AG04449 (cell line): ENCODE measurements around the gene RRAGA.

Experiments used
- CTCF ChIA-PET: fragments of 350-600 bp; formaldehyde crosslinking; extraction: SDS; loops from one replicate; lab custom pipeline; 2021; ENCODE audit warnings: antibody characterized with exemption; lab: Yijun Ruan, JAX
- POLR2A ChIA-PET: fragments of 400-600, 350-600 bp; formaldehyde crosslinking; extraction: SDS; loops from one replicate; lab custom pipeline; 2020; ENCODE audit warnings: antibody characterized with exemption, inconsistent platforms; lab: Yijun Ruan, JAX
- DNase-seq: peaks from one replicate; pipeline ENCODE4 v3.0.0-alpha.2; 2010; ENCODE audit warnings: low read depth, low spot score
- H3K4me3 ChIP-seq: 2 replicates; pipeline ENCODE4 v1.5.1; 2011; ENCODE audit warnings: low read depth, mild to moderate bottlenecking, control low read depth, low read length
- CTCF ChIP-seq: IDR thresholded peaks from one replicate; pipeline ENCODE4 v1.5.1; 2011; ENCODE audit warnings: mild to moderate bottlenecking, moderate library complexity, low read length, control low read depth, inconsistent platforms; ENCODE audit not compliant: insufficient read depth; ENCODE audit errors: missing control alignments

Gene RRAGA

GRCh38 chr9:19022206-19022605 lies 27.0 kb upstream of the RRAGA start:
- no peak overlapping the region for H3K4me3 ChIP-seq
- TF ChIP-seq CTCF, result no peak
- no peak for DNase-seq
- POLR2A ChIA-PET, result no interaction called here
- CTCF ChIA-PET, result interaction anchor here (0.6 to 1.5 kb wide), 4 partner anchors 9 to 768 kb away, joined by 3 to 4 read pairs (median 4); no protein-coding TSS in a partner anchor

DNA sequence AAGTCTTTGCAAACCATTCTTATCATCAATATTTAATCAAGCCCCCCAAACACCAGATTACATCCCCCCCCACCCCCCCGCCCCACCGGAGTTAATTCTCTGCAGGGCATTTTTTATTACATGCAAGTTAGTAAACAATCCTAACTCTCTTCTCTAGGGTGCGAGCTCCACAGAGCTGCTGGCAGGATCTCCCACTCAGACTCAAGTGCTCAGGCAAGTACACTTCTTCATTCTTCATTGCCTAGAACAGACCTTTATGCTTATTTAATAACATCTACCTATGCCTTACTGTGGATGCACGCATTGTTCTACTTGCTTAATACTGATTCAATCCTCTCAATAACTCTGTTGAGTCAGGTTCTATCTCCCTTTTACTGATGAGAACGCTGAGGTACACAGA lies 26.1 kb upstream of the RRAGA start:
- H3K4me3 ChIP-seq, result no peak overlapping the region
- ChIA-PET POLR2A (no interaction called here), CTCF (interaction anchor here (1.5 kb wide), 1 partner anchor 10 kb away, joined by 4 read pairs; no protein-coding TSS in a partner anchor)
- DNase-seq, result no peak
- TF ChIP-seq CTCF, result no peak

DNA sequence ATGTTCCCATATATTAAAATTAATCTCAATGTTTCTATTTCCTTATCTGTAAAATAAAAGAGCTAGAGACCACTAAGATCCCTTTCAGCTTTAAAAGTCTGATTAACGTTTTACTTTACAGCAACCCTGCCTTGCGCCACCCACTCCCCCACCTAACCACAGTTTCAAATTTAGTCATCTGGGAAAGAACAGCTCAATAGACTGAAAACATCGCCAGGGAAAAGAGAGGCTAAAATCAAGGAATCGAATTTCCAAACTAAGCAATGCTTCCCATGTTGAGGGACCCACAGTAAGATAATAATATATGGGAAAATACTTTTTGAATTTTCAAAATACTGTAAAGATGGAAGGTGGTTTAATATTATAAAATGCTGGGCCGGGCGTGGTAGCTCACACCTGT lies 22.9 kb upstream of the RRAGA start:
- H3K4me3 ChIP-seq, result no peak overlapping the region
- no peak for TF ChIP-seq CTCF
- ChIA-PET CTCF (interaction anchor here (0.8 to 6.7 kb wide), 12 partner anchors 11 to 1492 kb away, joined by 3 to 58 read pairs (median 8); partner anchors contain the start of gene RRAGA), POLR2A (no interaction called here)
- no peak for DNase-seq

DNA sequence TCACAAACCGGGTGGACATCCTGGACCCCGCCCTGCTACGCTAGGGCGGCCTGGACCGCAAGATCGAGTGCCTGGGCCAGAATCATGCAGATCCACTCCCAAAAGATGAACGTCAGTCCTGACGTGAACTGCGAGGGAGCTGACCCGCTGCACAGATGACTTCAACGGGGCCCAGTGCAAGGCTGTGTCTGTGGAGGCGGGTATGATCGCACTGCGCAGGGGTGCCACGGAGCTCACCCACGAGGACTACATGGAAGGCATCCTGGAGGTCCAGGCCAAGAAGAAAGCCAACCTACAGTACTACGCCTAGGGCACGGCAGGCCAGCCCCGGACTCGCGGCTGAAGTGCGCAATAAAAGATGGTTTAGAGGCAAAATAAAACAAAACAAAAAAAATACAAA lies 21.4 kb upstream of the RRAGA start:
- CTCF ChIA-PET, result interaction anchor here (0.9 to 6.7 kb wide), 33 partner anchors 13 to 1496 kb away, joined by 3 to 58 read pairs (median 4); partner anchors contain the start of gene RRAGA
- H3K4me3 ChIP-seq, result no peak overlapping the region
- POLR2A ChIA-PET, result no interaction called here
- DNase-seq, result no peak
- TF ChIP-seq CTCF, result no peak

- CTCF ChIA-PET, result interaction anchor here (0.6 to 6.7 kb wide), 77 partner anchors 8 to 1497 kb away, joined by 3 to 58 read pairs (median 4); partner anchors contain the start of gene RRAGA
- POLR2A ChIA-PET, result no interaction called here
- peak; percentile 12 for DNase-seq
Observed at GRCh38 chr9:19028835-19029451, 20.3 kb upstream of the RRAGA start.

More at GRCh38 chr9:19028835-19029451, 20.3 kb upstream of the RRAGA start:
- peak; percentile 47 for TF ChIP-seq CTCF
- no peak overlapping the region for H3K4me3 ChIP-seq
